Measurements from ENCODE around the gene POLR2E. TPM values are rescaled to one million over a fixed set of nuclear protein-coding genes. Genes with fewer than 3 reads are reported as not detected.

The POLR2E gene
- total and polyA plus RNA-seq, 10 of the 15 experiments (the other 5 are each of a cell fraction or from before 2014, with no cell fraction given), result 4.0 to 487 (median 200) TPM

- no peak overlapping the region for H3K4me2 ChIP-seq (ENCODE audit: control insufficient read depth, insufficient read depth)
- no peaks in the 10 kb centered on the region; the same call in 1 of the 2 replicates for H4K20me1 ChIP-seq (ENCODE audit: control insufficient read depth, insufficient read depth)
- H3K36me3 ChIP-seq (ENCODE audit: control insufficient read depth in 2 of 2, insufficient read depth in 2 of 2, low read length in 1 of 2), result peaks cover 3 to 41% of the 10 kb centered on the region in 2 experiments
- ChIA-PET CTCF (interaction anchor here (0.7 to 1.1 kb wide), 2 partner anchors 8 to 458 kb away, joined by 3 to 4 read pairs; no protein-coding TSS in a partner anchor), SMC1A (ENCODE audit: uncharacterized antibody, unreplicated experiment) (no interaction called here), RAD21 (ENCODE audit: unreplicated experiment) (interaction anchor here (1.5 kb wide), 1 partner anchor 12 kb away, joined by 5 read pairs; no protein-coding TSS in a partner anchor), POLR2A (interaction anchor here (0.7 kb wide), 1 partner anchor 8 kb away, joined by 4 read pairs; no protein-coding TSS in a partner anchor)
- in situ Hi-C loops (cut with MboI), result no loop called here
- H3K9me3 ChIP-seq (replicated peaks; ENCODE audit: control insufficient read depth, insufficient read depth, low read length), result no peaks in the 10 kb centered on the region
- H3K27me3 ChIP-seq (replicated peaks in 1 of 2; ENCODE audit: control insufficient read depth in 2 of 2, insufficient read depth in 2 of 2, low read length in 1 of 2), result no peaks in the 10 kb centered on the region
- no peak overlapping the region for H3K9ac ChIP-seq (ENCODE audit: control insufficient read depth, insufficient read depth, low read length)
- H3K79me2 ChIP-seq (ENCODE audit: control insufficient read depth, insufficient read depth, low read length), result peaks cover 17% of the 10 kb centered on the region
- peaks cover 10% of the 10 kb centered on the region for H3K4me1 ChIP-seq (ENCODE audit: control insufficient read depth, insufficient read depth, low read length)
- H3K4me3 ChIP-seq, result no peak overlapping the region
- WGBS (ENCODE audit: insufficient coverage, insufficient replicate concordance, low lambda C conversion rate, missing lambda C conversion rate), result 73% methylated on average over 33 of the region's 33 CpGs
- FAIRE-seq, result no peak
- intact Hi-C loops (cut with micrococcal nuclease; ENCODE audit: unreplicated experiment), result no loop called here
- no peak overlapping the region for H3K27ac ChIP-seq (ENCODE audit: control insufficient read depth, insufficient read depth)
- no peak for ATAC-seq
- no TSS peak for BruUV-seq (replicated peaks)
- no peak for DNase-seq (ENCODE audit: low read depth, low spot score)
- H2AFZ ChIP-seq (ENCODE audit: control insufficient read depth, low read depth, low read length), result no peak overlapping the region
- TF ChIP-seq CTCF (IDR thresholded peaks at IDR 0.05 in 2 of 3, conservative IDR thresholded peaks at IDR 0.05 in 1 of 3; ENCODE audit: control insufficient read depth in 2 of 3, extremely low read depth in 1 of 3, insufficient read depth in 1 of 3, low read depth in 3 of 3, low read length in 3 of 3), result no peak
- TF ChIP-seq ZBTB40 (IDR thresholded peaks at IDR 0.05; ENCODE audit: borderline replicate concordance), result no peak
- no peak for TF ChIP-seq NR2C1 (IDR thresholded peaks at IDR 0.05)
- TF ChIP-seq CUX1 (IDR thresholded peaks at IDR 0.05; ENCODE audit: insufficient replicate concordance, low read depth, low read length), result no peak
- no peak for TF ChIP-seq STAT3 (IDR thresholded peaks at IDR 0.05; ENCODE audit: low read depth, low read length)
- TF ChIP-seq KAT2A (conservative IDR thresholded peaks at IDR 0.05; ENCODE audit: control insufficient read depth, low read depth, low read length), result no peak
- TF ChIP-seq MEF2B (IDR thresholded peaks at IDR 0.05; ENCODE audit: partially characterized antibody, poor library complexity, severe bottlenecking), result no peak
- no peak for TF ChIP-seq CHD2 (IDR thresholded peaks at IDR 0.05; ENCODE audit: borderline replicate concordance, low read depth, low read length)
- TF ChIP-seq FOS (IDR thresholded peaks at IDR 0.05; ENCODE audit: borderline replicate concordance, extremely low read depth, insufficient read length), result no peak
- TF ChIP-seq PML (IDR thresholded peaks at IDR 0.05; ENCODE audit: low read length), result no peak
- TF ChIP-seq CREB1 (IDR thresholded peaks at IDR 0.05; ENCODE audit: low read depth), result no peak
These were observed 30.7 kb upstream of the POLR2E start for GRCh38 chr19:1125601-1126467.

Measured in GM12878 (cell line).